HG03469 (cell line): ENCODE measurements around the gene CCDC116.
"Not testable (repeated sequence)": the region's sequence is repeated elsewhere in the genome, so short reads cannot be mapped to it uniquely, and the experiment has no call there.

Experiments used
- ATAC-seq: cut with Tn5 transposase; IDR thresholded peaks from one replicate; pipeline ENCODE4 v1.9.1; 2021; ENCODE audit warnings: mild to moderate bottlenecking, moderate library complexity, moderate number of reproducible peaks; ENCODE audit not compliant: unreplicated experiment

CCDC116 gene

GRCh38 chr22:21629255-21630149 is 3.1 kb upstream of the CCDC116 start, which contains the start of gene YDJC:
Gene YDJC (minus strand): TSS chr22:21630022. CDS start chr22:21630014, 8 bp downstream.
- ATAC-seq, result peak; percentile 65

- no peak for ATAC-seq
Measured at GRCh38 chr22:21631025-21631424, 1.5 kb upstream of the CCDC116 start.

- no peak for ATAC-seq
Measured at GRCh38 chr22:21632931-21633330, 371 bp downstream of the CCDC116 start.

GRCh38 chr22:21633481-21633880 is 921 bp downstream of the CCDC116 start:
- ATAC-seq, result no peak

GRCh38 chr22:21634081-21634480 is 1.5 kb downstream of the CCDC116 start:
- no peak for ATAC-seq

GRCh38 chr22:21634844-21635243 is 2.3 kb downstream of the CCDC116 start:
- ATAC-seq, result no peak

GRCh38 chr22:21635771-21636510 is 3.4 kb downstream of the CCDC116 start:
- ATAC-seq, result no peak

GRCh38 chr22:21636629-21637218 is 4.2 kb downstream of the CCDC116 start:
- ATAC-seq, result no peak

- not testable (repeated sequence) for ATAC-seq
Measured at GRCh38 chr22:21637450-21637849, 4.9 kb downstream of the CCDC116 start.

- ATAC-seq, result no peak
Measured at GRCh38 chr22:21639359-21639758, 6.8 kb downstream of the CCDC116 start.

GRCh38 chr22:21640810-21641209 is 8.2 kb downstream of the CCDC116 start:
- no peak for ATAC-seq

GRCh38 chr22:21641417-21641788 is 8.8 kb downstream of the CCDC116 start:
- ATAC-seq, result no peak

- peak; percentile 88 for ATAC-seq
Measured at GRCh38 chr22:21641789-21642583, 9.4 kb downstream of the CCDC116 start, which contains the start of gene SDF2L1. Gene SDF2L1 (plus strand): TSS chr22:21642302. CDS start chr22:21642337, 35 bp downstream.

GRCh38 chr22:21642584-21643448 is 10.3 kb downstream of the CCDC116 start:
- ATAC-seq, result no peak

- ATAC-seq, result no peak
Measured at GRCh38 chr22:21643533-21644357, 11.2 kb downstream of the CCDC116 start.

- not testable (repeated sequence) for ATAC-seq
Measured at GRCh38 chr22:21645513-21645912, 13.0 kb downstream of the CCDC116 start.

GRCh38 chr22:21646608-21647590 is 14.3 kb downstream of the CCDC116 start:
- no peak for ATAC-seq

- ATAC-seq, result no peak
Measured at GRCh38 chr22:21650280-21650679, 17.7 kb downstream of the CCDC116 start.
